ENCODE measurements around the gene MYO5B.

DNA sequence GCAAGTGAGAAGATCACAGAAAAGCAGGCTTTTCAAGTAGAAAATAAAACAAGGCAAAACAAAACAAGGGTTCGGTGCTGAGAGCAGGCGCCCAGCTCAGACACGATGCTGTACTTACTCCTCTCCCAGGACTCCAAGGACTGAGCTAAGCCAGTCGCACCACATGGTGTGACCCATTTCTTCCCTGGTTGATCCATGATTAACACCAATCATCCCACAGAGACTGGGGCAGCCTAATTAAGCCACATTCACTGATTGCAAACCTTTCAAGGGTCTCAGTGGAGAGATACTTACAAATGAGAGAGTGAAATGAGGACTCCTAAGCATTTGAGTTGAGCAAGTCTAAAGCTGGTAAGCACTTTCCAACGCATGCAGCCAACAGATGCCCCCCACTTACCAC lies 155.2 kb downstream of the MYO5B start:
- no peak for TF ChIP-seq EZH2 (IDR thresholded peaks at IDR 0.05)
- TF ChIP-seq JUND (IDR thresholded peaks at IDR 0.05), result no peak
- no peak for TF ChIP-seq ZNF274 (IDR thresholded peaks at IDR 0.05; ENCODE audit: low read depth, low read length)
- TF ChIP-seq, protein P1, sequence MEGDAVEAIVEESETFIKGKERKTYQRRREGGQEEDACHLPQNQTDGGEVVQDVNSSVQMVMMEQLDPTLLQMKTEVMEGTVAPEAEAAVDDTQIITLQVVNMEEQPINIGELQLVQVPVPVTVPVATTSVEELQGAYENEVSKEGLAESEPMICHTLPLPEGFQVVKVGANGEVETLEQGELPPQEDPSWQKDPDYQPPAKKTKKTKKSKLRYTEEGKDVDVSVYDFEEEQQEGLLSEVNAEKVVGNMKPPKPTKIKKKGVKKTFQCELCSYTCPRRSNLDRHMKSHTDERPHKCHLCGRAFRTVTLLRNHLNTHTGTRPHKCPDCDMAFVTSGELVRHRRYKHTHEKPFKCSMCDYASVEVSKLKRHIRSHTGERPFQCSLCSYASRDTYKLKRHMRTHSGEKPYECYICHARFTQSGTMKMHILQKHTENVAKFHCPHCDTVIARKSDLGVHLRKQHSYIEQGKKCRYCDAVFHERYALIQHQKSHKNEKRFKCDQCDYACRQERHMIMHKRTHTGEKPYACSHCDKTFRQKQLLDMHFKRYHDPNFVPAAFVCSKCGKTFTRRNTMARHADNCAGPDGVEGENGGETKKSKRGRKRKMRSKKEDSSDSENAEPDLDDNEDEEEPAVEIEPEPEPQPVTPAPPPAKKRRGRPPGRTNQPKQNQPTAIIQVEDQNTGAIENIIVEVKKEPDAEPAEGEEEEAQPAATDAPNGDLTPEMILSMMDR (IDR thresholded peaks at IDR 0.05 in 2 of 3, conservative IDR thresholded peaks at IDR 0.05 in 1 of 3; ENCODE audit: borderline replicate concordance in 1 of 3, insufficient read depth in 1 of 3, low read depth in 2 of 3, low read length in 2 of 3), result no peak
- TF ChIP-seq POLR2AphosphoS5 (IDR thresholded peaks at IDR 0.05; ENCODE audit: low read depth, low read length), result no peak
- TF ChIP-seq CBX3 (IDR thresholded peaks at IDR 0.05; ENCODE audit: low read depth), result no peak
- TF ChIP-seq POLR2A (IDR thresholded peaks at IDR 0.05; ENCODE audit: borderline replicate concordance, extremely low read depth, insufficient read depth, insufficient read length), result no peak
- TF ChIP-seq EZH2phosphoT487 (IDR thresholded peaks at IDR 0.05; ENCODE audit: borderline replicate concordance), result no peak
